NCI-H2196 treated with DMSO at 0.1 percent for 48 hours (cell line): Measurements from ENCODE around the gene MCC.

Source experiments
- DNase-seq: peaks from one replicate; lab custom pipeline; 2025; ENCODE audit not compliant: unreplicated experiment; lab: John Stamatoyannopoulos, UW

MCC gene

GRCh38 chr5:113253037-113253436 is 235.2 kb downstream of the MCC start:
- no peak for DNase-seq

- no peak for DNase-seq
These were observed 236.2 kb downstream of the MCC start for GRCh38 chr5:113252066-113252465.

DNA sequence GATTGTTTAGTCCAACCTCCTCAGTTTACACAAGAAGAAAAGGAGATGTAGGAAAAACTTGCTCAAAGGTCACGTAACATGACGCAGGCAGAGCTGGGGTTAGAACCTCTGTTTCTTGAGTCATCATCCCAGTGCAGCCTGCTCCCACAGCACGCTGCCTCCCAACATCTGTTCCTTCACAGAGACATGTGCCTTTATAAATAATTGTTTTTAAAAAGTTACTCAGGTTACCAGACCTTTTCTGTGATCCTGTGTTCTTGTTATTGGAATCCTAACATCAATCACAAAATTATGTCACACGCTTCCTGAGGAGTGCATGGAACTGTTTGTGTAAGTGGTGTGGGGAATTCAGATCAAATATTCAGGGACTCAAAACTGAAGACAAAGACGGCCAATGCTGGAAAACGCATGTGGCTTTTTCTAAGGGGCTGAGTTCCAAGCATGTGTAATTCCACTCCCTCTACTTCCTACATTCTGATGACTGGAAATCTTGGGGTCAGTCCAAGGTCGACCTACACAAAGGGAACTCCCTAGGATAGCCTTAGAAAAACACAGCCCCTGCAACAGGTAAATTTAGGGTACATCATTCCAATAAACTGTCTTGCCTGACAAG is 237.8 kb downstream of the MCC start:
- no peak for DNase-seq

- DNase-seq: no peak
These were observed 239.0 kb downstream of the MCC start for GRCh38 chr5:113249206-113249605.

DNA sequence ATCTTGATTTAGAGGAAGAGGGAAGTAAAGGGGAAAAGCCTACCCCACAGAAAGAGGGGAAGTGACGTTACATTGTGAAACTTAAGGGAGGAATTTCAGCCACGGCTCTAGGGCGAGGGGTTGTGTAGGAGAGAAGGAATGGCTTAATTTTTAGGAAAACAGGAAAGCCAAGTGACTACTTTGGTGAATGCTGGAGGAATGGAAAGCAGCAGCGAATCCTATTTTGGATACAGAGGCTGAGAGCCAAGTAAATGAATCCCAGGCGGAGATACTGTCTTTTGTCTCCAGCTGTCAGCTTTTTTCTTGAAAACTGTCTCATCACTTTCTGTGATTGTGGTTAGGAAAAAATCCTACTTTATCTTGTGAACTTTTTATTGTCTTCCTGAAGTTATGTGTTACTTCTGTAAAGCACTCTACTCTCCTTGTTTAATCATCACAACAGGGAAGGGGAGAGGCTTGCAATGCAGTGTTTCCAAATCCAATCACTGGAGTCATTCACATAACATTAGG is 241.8 kb downstream of the MCC start:
- no peak for DNase-seq

DNA sequence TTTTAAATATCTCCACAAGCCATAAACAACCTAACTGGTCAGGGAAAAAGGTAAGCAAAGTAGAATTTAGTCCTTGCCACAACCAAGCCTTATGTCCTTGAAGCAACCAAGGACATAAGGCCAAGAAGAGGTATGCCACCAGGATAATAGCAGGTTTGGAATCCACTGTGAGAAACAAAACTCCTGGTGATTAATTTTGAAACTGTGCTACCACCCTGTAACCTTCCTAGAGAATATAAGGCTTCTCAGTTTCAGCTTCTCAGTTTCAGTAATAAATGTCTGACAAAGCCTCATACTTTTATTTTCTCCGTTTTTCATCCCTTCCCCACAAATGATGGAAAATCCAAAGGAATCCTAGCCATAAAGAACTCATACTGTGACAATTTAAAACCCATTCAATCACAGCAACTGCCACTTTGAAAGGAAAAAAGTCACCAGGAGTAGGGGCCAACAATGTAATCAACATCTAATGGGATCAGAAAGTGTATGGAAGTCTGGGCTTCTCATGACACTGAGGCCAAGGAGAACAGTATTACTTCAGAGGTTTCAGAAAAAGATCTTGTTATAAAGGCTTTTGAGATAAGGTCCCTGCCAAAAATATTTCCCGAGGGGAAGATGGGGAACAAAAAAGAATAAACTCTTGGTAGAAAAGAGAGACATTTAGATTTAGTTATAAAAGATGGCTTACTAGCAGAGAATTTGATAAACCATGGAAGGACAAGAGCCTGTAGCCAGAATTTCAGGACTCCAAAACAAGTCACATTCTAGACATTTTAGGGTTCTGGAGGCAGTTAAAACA is 242.6 kb downstream of the MCC start:
- no peak for DNase-seq

GRCh38 chr5:113244966-113245365 is 243.3 kb downstream of the MCC start:
- no peak for DNase-seq

DNA sequence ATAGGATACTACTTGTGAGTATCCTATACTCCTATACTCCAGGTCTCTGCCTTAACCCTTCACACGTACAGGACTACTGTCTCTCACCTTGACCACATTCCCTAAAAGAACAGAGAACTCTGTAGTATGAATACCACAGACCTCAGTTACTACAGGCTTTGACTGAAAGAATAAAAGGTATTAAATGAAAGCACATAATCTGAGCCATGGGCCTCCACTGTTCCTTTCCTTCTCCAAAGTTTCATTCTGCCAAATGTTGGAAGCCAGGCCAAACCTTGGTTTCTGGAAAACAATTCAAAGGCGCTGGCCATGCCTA is 244.9 kb downstream of the MCC start:
- DNase-seq: no peak

- no peak for DNase-seq
These were observed 245.5 kb downstream of the MCC start for GRCh38 chr5:113242481-113243348.

- no peak for DNase-seq
These were observed 247.1 kb downstream of the MCC start for GRCh38 chr5:113240951-113241726.

GRCh38 chr5:113240032-113240431 is 248.2 kb downstream of the MCC start:
- no peak for DNase-seq

GRCh38 chr5:113237893-113238292 is 250.4 kb downstream of the MCC start:
- DNase-seq: no peak

DNA sequence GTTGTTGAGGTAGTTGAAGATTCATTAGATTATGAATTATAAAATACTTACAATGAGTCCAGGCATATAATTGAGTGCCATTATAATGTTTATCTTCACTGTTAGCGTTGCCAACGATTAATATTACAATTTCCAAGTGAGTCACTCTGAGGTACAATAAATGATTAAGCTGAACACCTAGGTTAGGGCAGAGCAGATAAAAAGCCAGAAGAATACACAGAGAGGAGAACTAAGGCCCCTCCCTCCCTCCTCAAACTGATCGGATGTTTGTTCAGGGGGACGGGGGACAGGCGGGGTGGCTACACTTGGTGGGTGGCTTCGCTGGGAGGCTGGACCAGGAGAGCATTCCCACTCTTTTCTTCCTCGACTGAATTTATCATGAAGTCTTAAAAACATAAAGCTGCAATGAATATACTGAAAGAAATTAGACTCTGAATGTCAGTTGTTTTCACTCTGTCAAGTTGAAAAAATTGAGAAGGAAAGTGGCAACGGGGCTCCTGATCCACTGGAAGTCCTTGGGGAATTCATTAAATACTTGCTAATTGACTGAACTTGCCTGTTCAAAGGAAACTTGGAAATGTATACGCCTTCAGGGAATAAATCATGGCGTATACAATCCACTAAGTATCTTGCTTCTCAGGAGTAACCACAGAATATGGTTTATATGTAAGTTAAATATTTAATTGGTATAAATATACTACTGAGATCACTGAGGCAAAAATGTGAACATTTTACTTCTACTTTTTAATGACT is 251.5 kb downstream of the MCC start:
- no peak for DNase-seq

DNA sequence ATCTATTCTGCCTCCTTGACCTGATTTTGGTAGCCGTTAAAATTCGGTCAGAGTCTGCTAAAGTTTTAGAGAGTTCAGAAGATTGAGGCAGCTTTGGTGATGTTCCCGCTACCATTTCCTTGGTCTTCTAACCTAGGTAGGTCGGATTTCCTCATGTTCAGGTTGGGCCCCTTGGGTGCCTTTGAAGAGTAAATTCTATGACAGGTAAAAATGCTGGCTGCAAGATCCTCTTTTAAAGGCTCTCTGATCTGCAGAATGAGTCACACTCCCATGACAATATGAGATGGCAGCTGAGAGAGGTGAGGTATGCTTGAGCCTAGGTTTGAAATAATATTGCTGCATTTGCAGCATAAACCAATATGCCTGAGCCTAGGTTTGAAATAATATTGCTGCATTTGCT is 252.4 kb downstream of the MCC start:
- DNase-seq: no peak

GRCh38 chr5:113234546-113234945 is 253.7 kb downstream of the MCC start:
- no peak for DNase-seq

DNA sequence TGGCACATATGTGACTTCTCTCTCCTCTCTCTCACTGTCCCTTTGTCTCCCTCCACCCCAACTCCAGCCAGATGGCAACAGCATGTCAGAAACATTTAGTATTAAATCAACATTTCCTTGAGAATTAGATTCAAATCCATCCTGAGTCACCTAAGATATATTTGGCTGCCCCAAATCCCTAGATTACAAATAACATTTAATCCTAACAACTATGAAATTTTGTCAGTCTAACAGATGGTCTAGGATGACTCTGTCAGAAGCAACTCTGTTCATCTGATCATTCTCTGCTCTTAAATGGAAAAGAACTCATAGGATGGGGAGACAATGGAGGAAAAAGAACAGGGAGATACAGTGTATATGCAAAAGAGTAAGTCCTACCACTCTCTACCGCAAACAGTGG is 254.6 kb downstream of the MCC start:
- DNase-seq: no peak

DNA sequence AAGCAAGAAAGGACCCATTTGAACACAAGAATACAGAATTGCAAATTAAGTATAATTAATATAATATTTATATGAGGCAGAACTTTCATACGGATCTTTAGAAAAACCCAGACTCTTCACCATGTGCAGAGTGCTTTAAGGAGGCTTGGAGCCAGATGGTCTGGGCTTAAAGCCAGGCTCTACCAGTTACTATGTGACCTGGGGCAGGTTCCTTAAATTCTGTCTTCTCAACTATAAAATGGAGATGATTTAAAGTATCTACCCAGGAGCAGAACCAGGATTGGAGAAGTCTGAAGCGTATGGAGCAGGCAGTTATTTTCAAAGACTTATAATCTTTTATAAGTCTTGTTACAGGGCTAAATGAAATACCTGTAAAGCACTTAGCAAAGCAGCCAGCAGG is 255.6 kb downstream of the MCC start:
- DNase-seq: no peak

- DNase-seq: no peak
These were observed 256.0 kb downstream of the MCC start for GRCh38 chr5:113232221-113232620.

DNA sequence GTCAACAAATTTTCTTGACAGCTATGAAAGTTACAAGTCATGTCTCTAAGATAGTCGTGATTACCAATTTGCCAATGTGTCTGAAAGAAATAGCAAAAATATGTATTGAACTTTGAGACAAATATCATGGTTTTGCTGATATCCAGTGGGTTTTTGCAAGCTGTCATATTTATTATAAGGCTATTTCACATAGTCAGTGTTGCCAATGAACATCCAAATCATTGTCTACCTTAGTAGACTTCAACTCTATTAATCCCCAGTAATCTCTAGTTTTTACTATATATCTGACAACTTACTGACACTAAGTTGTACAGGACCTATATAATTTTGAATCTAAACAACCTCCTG is 256.6 kb downstream of the MCC start:
- no peak for DNase-seq
